Liver (tissue), 9 donors: Measurements from ENCODE around the gene DRGX. TPM values are rescaled to one million over a fixed set of nuclear protein-coding genes. Genes with fewer than 3 reads are reported as not detected.

Source experiments
- DNase-seq: peaks from one replicate; pipeline ENCODE4 v3.0.0-alpha.2; 2017; ENCODE audit warnings: low spot score
- H3K27ac ChIP-seq, 2 donors: one replicate each; pipeline ENCODE4 v1.7.0; 2013; ENCODE audit warnings: inconsistent platforms in 2 of 2, low read length in 2 of 2, control low read depth in 1 of 2, low read depth in 1 of 2, mild to moderate bottlenecking in 1 of 2
- H3K27me3 ChIP-seq, 4 donors: one replicate each; pipeline versions ENCODE4 v1.6.1 to v1.7.0; 2013; ENCODE audit warnings: low read length in 3 of 4, inconsistent platforms in 1 of 4, mild to moderate bottlenecking in 1 of 4, moderate library complexity in 1 of 4; ENCODE audit not compliant: control insufficient read depth in 4 of 4, insufficient read depth in 4 of 4
- H3K36me3 ChIP-seq, 4 donors: one replicate each; pipeline versions ENCODE4 v1.6.1 to v1.7.0; 2013; ENCODE audit warnings: low read length in 3 of 4, mild to moderate bottlenecking in 3 of 4, low read depth in 1 of 4, moderate library complexity in 1 of 4; ENCODE audit not compliant: control insufficient read depth in 4 of 4, insufficient read depth in 3 of 4
- H3K4me1 ChIP-seq, 4 donors: one replicate each; pipeline versions ENCODE4 v1.6.1 to v1.7.0; 2013; ENCODE audit warnings: low read length in 3 of 4, mild to moderate bottlenecking in 3 of 4, moderate library complexity in 1 of 4; ENCODE audit not compliant: control insufficient read depth in 4 of 4, insufficient read depth in 4 of 4
- H3K4me3 ChIP-seq, 3 donors: one replicate each; pipeline versions ENCODE4 v1.6.1 to v1.7.0; 2013; ENCODE audit warnings: low read length in 3 of 3, control low read depth in 1 of 3, low read depth in 1 of 3, mild to moderate bottlenecking in 1 of 3
- H3K9ac ChIP-seq, 2 donors: one replicate each; pipeline ENCODE4 v1.7.0; 2013; ENCODE audit warnings: low read length in 2 of 2, mild to moderate bottlenecking in 2 of 2, moderate library complexity in 2 of 2, control low read depth in 1 of 2, low read depth in 1 of 2
- H3K9me3 ChIP-seq, 4 donors: one replicate each; pipeline versions ENCODE4 v1.6.1 to v1.7.0; 2013; ENCODE audit warnings: low read length in 3 of 4; ENCODE audit not compliant: control insufficient read depth in 4 of 4
- EGR1 ChIP-seq, 2 donors: IDR thresholded peaks; 2 replicates each; pipeline ENCODE4 v1.6.1; 2016 to 2018; ENCODE audit warnings: antibody characterized with exemption in 2 of 2, low read depth in 2 of 2
- FOXA1 ChIP-seq: IDR thresholded peaks from 2 replicates; pipeline ENCODE4 v1.6.1; 2016; ENCODE audit warnings: antibody characterized with exemption
- FOXA2 ChIP-seq: IDR thresholded peaks from 2 replicates; pipeline ENCODE4 v1.6.1; 2016; ENCODE audit warnings: antibody characterized with exemption
- GABPA ChIP-seq, 2 donors: IDR thresholded peaks in 1 of 2; conservative IDR thresholded peaks in 1 of 2; 2 replicates each; pipeline ENCODE4 v1.6.1; 2016; ENCODE audit warnings: antibody characterized with exemption in 2 of 2, mild to moderate bottlenecking in 1 of 2, moderate library complexity in 1 of 2
- HNF4A ChIP-seq, 2 donors: conservative IDR thresholded peaks; 2 replicates each; pipeline ENCODE4 v1.6.1; 2016; ENCODE audit warnings: antibody characterized with exemption in 2 of 2, mild to moderate bottlenecking in 2 of 2
- HNF4G ChIP-seq: IDR thresholded peaks from 2 replicates; pipeline ENCODE4 v1.6.1; 2016; ENCODE audit warnings: antibody characterized with exemption
- JUND ChIP-seq, 2 donors: IDR thresholded peaks; 2 replicates each; pipeline ENCODE4 v1.6.1; 2016; ENCODE audit warnings: antibody characterized with exemption in 2 of 2
- NR2F2 ChIP-seq: IDR thresholded peaks from 2 replicates; pipeline ENCODE4 v1.6.1; 2016; ENCODE audit warnings: antibody characterized with exemption
- RAD21 ChIP-seq, 2 donors: IDR thresholded peaks; 2 replicates each; pipeline ENCODE4 v1.6.1; 2016; ENCODE audit warnings: antibody characterized with exemption in 2 of 2, mild to moderate bottlenecking in 2 of 2
- RXRA ChIP-seq, 2 donors: IDR thresholded peaks; 2 replicates each; pipeline ENCODE4 v1.6.1; 2017 to 2018; ENCODE audit warnings: antibody characterized with exemption in 2 of 2, mild to moderate bottlenecking in 1 of 2
- SP1 ChIP-seq: IDR thresholded peaks from 2 replicates; pipeline ENCODE4 v1.6.1; 2018; ENCODE audit warnings: antibody characterized with exemption, mild to moderate bottlenecking
- TAF1 ChIP-seq: conservative IDR thresholded peaks from 2 replicates; pipeline ENCODE4 v1.6.1; 2016; ENCODE audit warnings: antibody characterized with exemption, mild to moderate bottlenecking
- YY1 ChIP-seq: IDR thresholded peaks from 2 replicates; pipeline ENCODE4 v1.6.1; 2016; ENCODE audit warnings: antibody characterized with exemption, mild to moderate bottlenecking
- WGBS: extraction: QIAGEN DNeasy Blood & Tissue Kit; methylation state at CpG from one replicate; pipeline ENCODE4 v1.1.7; 2013; 5-methylcytosine and 5-hydroxymethylcytosine counted together
- polyA plus RNA-seq, 2 donors: library from polyadenylated mRNA; stranded (reverse) in 1 of 2; unstranded in 1 of 2; fragments of 200-250 nt in 1 of 2; fragments of >200 nt in 1 of 2; fragmentation: Nextera tagmentation in 1 of 2; extraction: Ambion mirVana in 1 of 2; gene quantifications; one replicate each; pipeline versions ENCODE4 v1.2.1 to v1.2.3, GENCODE V29; 2013 to 2015
- total RNA-seq, 2 donors: library from RNA; depleted of rRNA; stranded (reverse); fragments of >200 nt; gene quantifications; one replicate each; pipeline ENCODE4 v1.2.3, GENCODE V29; 2014
- TF ChIP-seq, protein P1 (sequence below): IDR thresholded peaks from 2 replicates; pipeline ENCODE4 v1.6.1; 2016; ENCODE audit warnings: antibody characterized with exemption, mild to moderate bottlenecking
- TF ChIP-seq, protein P2 (sequence below): IDR thresholded peaks from 2 replicates; pipeline ENCODE4 v1.6.1; 2016; ENCODE audit warnings: antibody characterized with exemption
- TF ChIP-seq, protein P3 (sequence below): fragments of 150-350 bp; IDR thresholded peaks from 2 replicates; pipeline ENCODE4 v1.5.1; 2017; ENCODE audit warnings: improper control_type of control experiment, low read depth, low read length; ENCODE audit not compliant: missing input control
- TF ChIP-seq, protein P4 (sequence below): IDR thresholded peaks from 2 replicates; pipeline ENCODE4 v1.6.1; 2016; ENCODE audit warnings: antibody characterized with exemption
- TF ChIP-seq, protein P5 (sequence below): IDR thresholded peaks from 2 replicates; pipeline ENCODE4 v1.6.1; 2016; ENCODE audit warnings: antibody characterized with exemption
- donor health status: healthy.
- donor health status: healthy.
- donor health status: healthy.
- donor health status: healthy.
- donor health status: healthy.

DRGX gene
- total and polyA plus RNA-seq, 4 donors = not detected

DNA sequence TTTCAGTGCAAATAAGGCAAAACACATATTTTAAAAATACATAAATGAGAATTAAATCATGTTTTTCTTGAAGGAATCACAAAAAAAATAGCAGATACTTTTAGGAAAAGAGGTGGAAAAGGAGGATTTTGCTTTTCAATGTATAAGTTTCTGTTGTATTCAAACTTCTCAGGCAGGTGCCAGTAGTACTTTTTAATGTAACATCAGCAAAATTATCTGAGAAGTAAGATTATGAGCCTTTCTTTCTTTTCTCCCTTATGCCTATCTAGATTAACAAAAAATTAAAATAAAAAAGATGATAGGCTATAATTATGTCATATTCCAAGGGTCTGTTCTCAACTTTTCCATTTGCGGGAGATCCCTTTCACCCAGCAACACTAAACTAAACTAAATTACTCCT, 2.6 kb downstream of the DRGX start:
- H3K4me1 ChIP-seq = peaks cover 6 to 15% (median 9%) of the 10 kb centered on the region in 4 donors
- H3K9me3 ChIP-seq = peaks cover 0 to 3% (median 0%) of the 10 kb centered on the region in 4 donors
- no peak overlapping the region for H3K4me3 ChIP-seq
- H3K27ac ChIP-seq = no peak overlapping the region
- no peak for DNase-seq
- TF ChIP-seq FOXA2 (no peak), RXRA (IDR thresholded peaks at IDR 0.05) (no peak), EGR1 (IDR thresholded peaks at IDR 0.05; ENCODE audit: low read depth in 2 of 2) (no peak), YY1 (no peak), SP1 (no peak), NR2F2 (no peak), RAD21 (IDR thresholded peaks at IDR 0.05) (no peak), FOXA1 (no peak), GABPA (IDR thresholded peaks at IDR 0.05 in 1 of 2, conservative IDR thresholded peaks at IDR 0.05 in 1 of 2) (no peak), HNF4A (conservative IDR thresholded peaks at IDR 0.05) (no peak)
- TF ChIP-seq, protein P1, sequence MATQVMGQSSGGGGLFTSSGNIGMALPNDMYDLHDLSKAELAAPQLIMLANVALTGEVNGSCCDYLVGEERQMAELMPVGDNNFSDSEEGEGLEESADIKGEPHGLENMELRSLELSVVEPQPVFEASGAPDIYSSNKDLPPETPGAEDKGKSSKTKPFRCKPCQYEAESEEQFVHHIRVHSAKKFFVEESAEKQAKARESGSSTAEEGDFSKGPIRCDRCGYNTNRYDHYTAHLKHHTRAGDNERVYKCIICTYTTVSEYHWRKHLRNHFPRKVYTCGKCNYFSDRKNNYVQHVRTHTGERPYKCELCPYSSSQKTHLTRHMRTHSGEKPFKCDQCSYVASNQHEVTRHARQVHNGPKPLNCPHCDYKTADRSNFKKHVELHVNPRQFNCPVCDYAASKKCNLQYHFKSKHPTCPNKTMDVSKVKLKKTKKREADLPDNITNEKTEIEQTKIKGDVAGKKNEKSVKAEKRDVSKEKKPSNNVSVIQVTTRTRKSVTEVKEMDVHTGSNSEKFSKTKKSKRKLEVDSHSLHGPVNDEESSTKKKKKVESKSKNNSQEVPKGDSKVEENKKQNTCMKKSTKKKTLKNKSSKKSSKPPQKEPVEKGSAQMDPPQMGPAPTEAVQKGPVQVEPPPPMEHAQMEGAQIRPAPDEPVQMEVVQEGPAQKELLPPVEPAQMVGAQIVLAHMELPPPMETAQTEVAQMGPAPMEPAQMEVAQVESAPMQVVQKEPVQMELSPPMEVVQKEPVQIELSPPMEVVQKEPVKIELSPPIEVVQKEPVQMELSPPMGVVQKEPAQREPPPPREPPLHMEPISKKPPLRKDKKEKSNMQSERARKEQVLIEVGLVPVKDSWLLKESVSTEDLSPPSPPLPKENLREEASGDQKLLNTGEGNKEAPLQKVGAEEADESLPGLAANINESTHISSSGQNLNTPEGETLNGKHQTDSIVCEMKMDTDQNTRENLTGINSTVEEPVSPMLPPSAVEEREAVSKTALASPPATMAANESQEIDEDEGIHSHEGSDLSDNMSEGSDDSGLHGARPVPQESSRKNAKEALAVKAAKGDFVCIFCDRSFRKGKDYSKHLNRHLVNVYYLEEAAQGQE = no peak
- TF ChIP-seq, protein P2, sequence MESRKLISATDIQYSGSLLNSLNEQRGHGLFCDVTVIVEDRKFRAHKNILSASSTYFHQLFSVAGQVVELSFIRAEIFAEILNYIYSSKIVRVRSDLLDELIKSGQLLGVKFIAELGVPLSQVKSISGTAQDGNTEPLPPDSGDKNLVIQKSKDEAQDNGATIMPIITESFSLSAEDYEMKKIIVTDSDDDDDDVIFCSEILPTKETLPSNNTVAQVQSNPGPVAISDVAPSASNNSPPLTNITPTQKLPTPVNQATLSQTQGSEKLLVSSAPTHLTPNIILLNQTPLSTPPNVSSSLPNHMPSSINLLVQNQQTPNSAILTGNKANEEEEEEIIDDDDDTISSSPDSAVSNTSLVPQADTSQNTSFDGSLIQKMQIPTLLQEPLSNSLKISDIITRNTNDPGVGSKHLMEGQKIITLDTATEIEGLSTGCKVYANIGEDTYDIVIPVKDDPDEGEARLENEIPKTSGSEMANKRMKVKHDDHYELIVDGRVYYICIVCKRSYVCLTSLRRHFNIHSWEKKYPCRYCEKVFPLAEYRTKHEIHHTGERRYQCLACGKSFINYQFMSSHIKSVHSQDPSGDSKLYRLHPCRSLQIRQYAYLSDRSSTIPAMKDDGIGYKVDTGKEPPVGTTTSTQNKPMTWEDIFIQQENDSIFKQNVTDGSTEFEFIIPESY = no peak
- TF ChIP-seq, protein P3, sequence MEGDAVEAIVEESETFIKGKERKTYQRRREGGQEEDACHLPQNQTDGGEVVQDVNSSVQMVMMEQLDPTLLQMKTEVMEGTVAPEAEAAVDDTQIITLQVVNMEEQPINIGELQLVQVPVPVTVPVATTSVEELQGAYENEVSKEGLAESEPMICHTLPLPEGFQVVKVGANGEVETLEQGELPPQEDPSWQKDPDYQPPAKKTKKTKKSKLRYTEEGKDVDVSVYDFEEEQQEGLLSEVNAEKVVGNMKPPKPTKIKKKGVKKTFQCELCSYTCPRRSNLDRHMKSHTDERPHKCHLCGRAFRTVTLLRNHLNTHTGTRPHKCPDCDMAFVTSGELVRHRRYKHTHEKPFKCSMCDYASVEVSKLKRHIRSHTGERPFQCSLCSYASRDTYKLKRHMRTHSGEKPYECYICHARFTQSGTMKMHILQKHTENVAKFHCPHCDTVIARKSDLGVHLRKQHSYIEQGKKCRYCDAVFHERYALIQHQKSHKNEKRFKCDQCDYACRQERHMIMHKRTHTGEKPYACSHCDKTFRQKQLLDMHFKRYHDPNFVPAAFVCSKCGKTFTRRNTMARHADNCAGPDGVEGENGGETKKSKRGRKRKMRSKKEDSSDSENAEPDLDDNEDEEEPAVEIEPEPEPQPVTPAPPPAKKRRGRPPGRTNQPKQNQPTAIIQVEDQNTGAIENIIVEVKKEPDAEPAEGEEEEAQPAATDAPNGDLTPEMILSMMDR = no peak
- TF ChIP-seq, protein P4, sequence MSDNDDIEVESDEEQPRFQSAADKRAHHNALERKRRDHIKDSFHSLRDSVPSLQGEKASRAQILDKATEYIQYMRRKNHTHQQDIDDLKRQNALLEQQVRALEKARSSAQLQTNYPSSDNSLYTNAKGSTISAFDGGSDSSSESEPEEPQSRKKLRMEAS = no peak
- H3K27me3 ChIP-seq = peaks cover 2 to 22% (median 16%) of the 10 kb centered on the region in 4 donors
- 86% methylated on average over 1 of the region's 1 CpG for WGBS
- H3K9ac ChIP-seq = no peak overlapping the region
- no peaks in the 10 kb centered on the region for H3K36me3 ChIP-seq

DNA sequence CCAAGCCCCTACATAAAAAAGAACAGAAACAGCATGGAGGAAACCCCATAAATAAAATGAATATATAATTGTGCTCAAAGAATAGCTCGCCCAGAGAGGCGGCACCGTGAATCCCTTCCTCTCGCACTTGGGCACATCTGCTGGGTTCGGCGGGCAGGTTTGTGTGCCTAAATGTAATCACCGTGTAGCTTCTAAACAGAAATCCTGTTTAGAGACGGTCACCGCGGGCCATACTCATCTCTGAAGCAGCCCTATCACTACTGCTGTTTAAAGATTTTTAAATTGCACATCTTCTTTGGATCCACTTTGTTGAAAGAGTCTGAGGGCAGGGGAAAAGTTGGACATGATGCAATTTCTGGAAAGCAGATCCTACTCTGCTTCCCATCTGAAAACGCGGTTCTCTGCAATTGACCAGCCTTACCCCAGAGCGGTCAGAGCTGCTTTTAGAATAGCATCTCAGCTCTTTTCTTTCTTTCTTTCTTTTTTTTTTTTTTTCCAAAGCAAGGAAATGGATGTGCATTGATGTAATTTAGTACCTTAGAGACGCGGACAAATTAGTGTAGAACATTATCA, 6.4 kb downstream of the DRGX start:
- H3K9ac ChIP-seq = no peak overlapping the region
- H3K27me3 ChIP-seq = peaks cover 0 to 10% (median 5%) of the 10 kb centered on the region in 4 donors
- H3K36me3 ChIP-seq = no peaks in the 10 kb centered on the region
- no peak for DNase-seq
- H3K9me3 ChIP-seq = peaks cover 0 to 3% (median 0%) of the 10 kb centered on the region in 4 donors
- H3K4me3 ChIP-seq = no peak overlapping the region
- no peaks in the 10 kb centered on the region for H3K4me1 ChIP-seq
- H3K27ac ChIP-seq = no peak overlapping the region
- 86% methylated on average over 15 of the region's 15 CpGs for WGBS
- TF ChIP-seq SP1 (no peak), NR2F2 (no peak), RXRA (IDR thresholded peaks at IDR 0.05) (no peak), FOXA1 (no peak), GABPA (IDR thresholded peaks at IDR 0.05 in 1 of 2, conservative IDR thresholded peaks at IDR 0.05 in 1 of 2) (no peak), TAF1 (no peak), HNF4G (no peak), JUND (IDR thresholded peaks at IDR 0.05) (no peak), FOXA2 (no peak), HNF4A (conservative IDR thresholded peaks at IDR 0.05) (no peak), RAD21 (IDR thresholded peaks at IDR 0.05) (no peak)
- TF ChIP-seq, protein P3 = no peak
- TF ChIP-seq, protein P2 = no peak
- TF ChIP-seq, protein P4 = no peak
- TF ChIP-seq, protein P5, sequence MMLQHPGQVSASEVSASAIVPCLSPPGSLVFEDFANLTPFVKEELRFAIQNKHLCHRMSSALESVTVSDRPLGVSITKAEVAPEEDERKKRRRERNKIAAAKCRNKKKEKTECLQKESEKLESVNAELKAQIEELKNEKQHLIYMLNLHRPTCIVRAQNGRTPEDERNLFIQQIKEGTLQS = no peak
